SU-DHL-6 (cell line): ENCODE measurements around the gene OAT.

Experiments
- H2AFZ ChIP-seq: fragments of 200-600 bp; sonication (generic); 2 replicates; pipeline ENCODE4 v1.6.1; 2014; ENCODE audit warnings: low read depth, mild to moderate bottlenecking, moderate library complexity, mixed read lengths, antibody characterized with exemption, low read length; ENCODE audit not compliant: severe bottlenecking
- H3F3A ChIP-seq: fragments of 200-600 bp; shearing (Covaris generic); 2 replicates; pipeline ENCODE4 v1.6.0; 2016; ENCODE audit warnings: antibody characterized with exemption, mild to moderate bottlenecking; ENCODE audit not compliant: insufficient read depth
- H3K27ac ChIP-seq: fragments of 200-600 bp; sonication (generic); 2 replicates; pipeline ENCODE4 v1.5.1; 2016; ENCODE audit warnings: low read depth, mild to moderate bottlenecking, low read length, moderate library complexity, mixed read lengths
- H3K27me3 ChIP-seq: fragments of 200-600 bp; sonication (generic), shearing (Covaris generic); 2 replicates; pipeline ENCODE4 v1.6.0; 2014; ENCODE audit warnings: mild to moderate bottlenecking, low read length
- H3K36me3 ChIP-seq: fragments of 200-600 bp; sonication (generic); 2 replicates; pipeline ENCODE4 v1.6.1; 2014; ENCODE audit warnings: mild to moderate bottlenecking, low read length, mixed read lengths
- H3K4me2 ChIP-seq: fragments of 300-600, 200-600 bp; shearing (Covaris generic), sonication (generic); 2 replicates; pipeline ENCODE4 v1.6.0; 2014; ENCODE audit warnings: low read length, low read depth, mild to moderate bottlenecking; ENCODE audit not compliant: poor library complexity, severe bottlenecking
- H3K4me3 ChIP-seq: fragments of 200-600 bp; sonication (generic); 2 replicates; pipeline ENCODE4 v1.5.1; 2014; ENCODE audit warnings: antibody characterized with exemption, low read length, mild to moderate bottlenecking, mixed read lengths; ENCODE audit not compliant: insufficient read depth, poor library complexity, severe bottlenecking
- H3K79me2 ChIP-seq: fragments of 200-600 bp; sonication (generic); 2 replicates; pipeline ENCODE4 v1.6.1; 2014; ENCODE audit warnings: mild to moderate bottlenecking, low read length, moderate library complexity; ENCODE audit not compliant: insufficient read depth
- H3K9ac ChIP-seq: fragments of 200-600 bp; sonication (generic); 2 replicates; pipeline ENCODE4 v1.7.0; 2014; ENCODE audit warnings: mild to moderate bottlenecking, low read length
- H3K9me2 ChIP-seq: fragments of 200-600 bp; sonication (generic); replicated peaks from 2 replicates; pipeline ENCODE4 v1.6.1; 2014; ENCODE audit warnings: low read length; ENCODE audit not compliant: insufficient read depth
- H3K9me3 ChIP-seq: fragments of 200-600 bp; sonication (generic); 2 replicates; pipeline ENCODE4 v1.6.1; 2014; ENCODE audit warnings: low read length, mixed read lengths; ENCODE audit not compliant: insufficient read depth
- H4K20me1 ChIP-seq: fragments of 200-600 bp; sonication (generic); 2 replicates; pipeline ENCODE4 v1.6.1; 2014; ENCODE audit warnings: low read depth, mild to moderate bottlenecking, antibody characterized with exemption, low read length, moderate library complexity, mixed read lengths
- CTCF ChIP-seq: fragments of 200-600 bp; sonication (generic); IDR thresholded peaks from one replicate; pipeline ENCODE4 v1.5.1; 2017; ENCODE audit warnings: antibody characterized with exemption, mild to moderate bottlenecking, low read length, moderate library complexity; ENCODE audit not compliant: insufficient read depth, poor library complexity, severe bottlenecking
- EZH2phosphoT487 ChIP-seq: fragments of 200-600 bp; sonication (generic), shearing (Covaris generic); conservative IDR thresholded peaks from 2 replicates; pipeline ENCODE4 v1.6.1; 2018; ENCODE audit warnings: mild to moderate bottlenecking, antibody characterized with exemption, low read length, moderate library complexity, mixed read lengths

The OAT gene

GRCh38 chr10:124458473-124458872 lies 39.8 kb upstream of the OAT start:
- H3F3A ChIP-seq = no peaks in the 10 kb centered on the region
- no peak overlapping the region for H3K4me2 ChIP-seq
- no peak overlapping the region for H3K9ac ChIP-seq
- H3K4me3 ChIP-seq = no peak overlapping the region
- no peaks in the 10 kb centered on the region for H3K79me2 ChIP-seq
- H3K27ac ChIP-seq = no peak overlapping the region
- H2AFZ ChIP-seq = no peak overlapping the region
- H3K9me2 ChIP-seq = no peaks in the 10 kb centered on the region
- H3K9me3 ChIP-seq = no peaks in the 10 kb centered on the region
- TF ChIP-seq CTCF = no peak
- TF ChIP-seq EZH2phosphoT487 = no peak
- no peaks in the 10 kb centered on the region for H4K20me1 ChIP-seq
- H3K27me3 ChIP-seq = no peaks in the 10 kb centered on the region
- no peaks in the 10 kb centered on the region for H3K36me3 ChIP-seq

DNA sequence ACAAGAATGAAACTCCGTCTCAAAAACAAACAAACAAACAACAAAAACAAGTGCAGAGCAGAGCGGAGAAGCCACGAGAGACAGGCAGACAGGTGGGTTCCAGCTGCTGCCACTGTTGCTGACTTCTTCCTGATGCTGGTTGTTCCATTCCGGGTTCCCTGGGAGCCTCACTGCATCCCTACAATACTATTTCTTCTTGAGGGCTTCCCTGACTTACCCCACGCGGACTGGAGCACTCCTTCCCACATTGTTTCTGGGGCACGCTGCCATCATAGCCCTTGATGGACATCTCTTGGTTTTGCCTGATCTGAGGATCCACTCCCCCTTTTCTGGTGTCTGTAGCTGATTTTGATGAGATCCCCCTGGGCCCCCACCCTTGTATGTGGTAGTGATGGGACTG lies 36.7 kb upstream of the OAT start:
- Histone ChIP-seq H3K9me2 (no peaks in the 10 kb centered on the region), H3K4me3 (no peak overlapping the region), H3K27me3 (no peaks in the 10 kb centered on the region), H3K9ac (no peak overlapping the region), H3K27ac (no peak overlapping the region), H4K20me1 (no peaks in the 10 kb centered on the region), H3F3A (no peaks in the 10 kb centered on the region), H3K4me2 (no peak overlapping the region), H3K79me2 (no peaks in the 10 kb centered on the region), H2AFZ (no peak overlapping the region), H3K36me3 (no peaks in the 10 kb centered on the region), H3K9me3 (no peaks in the 10 kb centered on the region)
- TF ChIP-seq EZH2phosphoT487 (no peak), CTCF (no peak)

- no peak overlapping the region for H3K9ac ChIP-seq
- no peak overlapping the region for H3K4me3 ChIP-seq
- no peaks in the 10 kb centered on the region for H3K36me3 ChIP-seq
- H3K79me2 ChIP-seq = no peaks in the 10 kb centered on the region
- no peaks in the 10 kb centered on the region for H3F3A ChIP-seq
- no peak overlapping the region for H3K27ac ChIP-seq
- H3K27me3 ChIP-seq = no peaks in the 10 kb centered on the region
- H3K9me2 ChIP-seq = no peaks in the 10 kb centered on the region
- H3K9me3 ChIP-seq = no peaks in the 10 kb centered on the region
- TF ChIP-seq EZH2phosphoT487 = no peak
- TF ChIP-seq CTCF = no peak
- no peak overlapping the region for H2AFZ ChIP-seq
- no peaks in the 10 kb centered on the region for H4K20me1 ChIP-seq
- H3K4me2 ChIP-seq = no peak overlapping the region
These were observed 35.4 kb upstream of the OAT start for GRCh38 chr10:124453960-124454610.
